ENCODE data around the gene FOXN3. TPM values are rescaled to one million over a fixed set of nuclear protein-coding genes. Genes with fewer than 3 reads are reported as not detected.

Gene FOXN3
- total RNA-seq, 1 donor from 2014 or later, result 40.7 TPM

DNA sequence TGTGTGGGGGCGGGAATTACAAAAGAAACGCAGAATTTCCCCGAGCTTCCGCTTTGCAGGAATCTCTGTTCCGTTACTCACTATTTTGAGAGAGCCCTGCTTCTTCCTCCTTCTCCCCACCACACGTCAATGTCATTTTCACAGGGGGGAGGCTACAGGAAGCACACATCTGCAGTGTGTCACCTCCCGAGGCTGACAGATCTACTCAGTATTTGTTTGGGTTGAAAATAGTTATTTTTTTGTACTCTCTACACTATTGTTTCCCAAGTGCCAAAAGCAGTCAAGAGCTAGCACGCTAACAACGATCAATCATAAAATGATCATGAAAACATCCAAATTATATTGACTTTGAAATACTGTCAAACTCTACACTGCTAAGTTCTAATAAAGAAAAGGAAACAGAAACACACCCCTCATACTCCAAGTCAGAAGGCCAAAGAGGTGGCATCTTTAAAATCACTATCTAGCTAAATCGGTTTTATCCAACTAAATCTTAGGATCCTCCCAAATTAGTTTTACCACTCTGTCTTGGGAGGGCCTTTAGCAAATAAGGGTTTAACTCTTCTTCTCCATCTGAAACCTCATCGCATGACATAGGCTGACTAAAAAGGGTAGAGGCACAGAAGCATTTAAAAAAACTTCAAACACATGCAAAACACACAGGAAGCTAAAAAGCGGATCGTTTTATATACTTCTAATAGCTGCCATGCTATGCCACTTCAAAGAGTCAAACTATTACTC, 51.8 kb downstream of the FOXN3 start:
- no peak for DNase-seq (ENCODE audit: extremely low read depth, low read depth, low spot score)

DNA sequence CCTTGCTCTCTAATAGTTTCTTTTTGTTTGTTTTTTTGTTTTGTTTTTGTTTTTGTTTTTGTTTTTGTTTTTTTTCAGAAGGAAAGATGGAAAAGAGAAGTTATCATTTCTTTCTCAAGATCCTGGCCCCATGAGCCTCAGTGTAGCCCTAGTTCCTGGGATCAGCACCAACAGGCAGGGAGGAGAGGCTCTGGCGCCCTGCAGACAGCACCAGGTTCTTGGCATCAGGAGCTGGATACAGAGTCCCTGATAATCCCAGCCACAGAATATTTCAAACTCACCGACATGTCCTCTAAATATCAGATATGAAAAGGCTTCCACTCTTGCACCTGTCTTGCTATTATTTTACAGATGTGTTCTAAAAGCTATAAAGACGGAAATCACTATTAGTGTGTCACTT, 52.7 kb downstream of the FOXN3 start:
- DNase-seq (ENCODE audit: extremely low read depth, low read depth, low spot score), result no peak

DNA sequence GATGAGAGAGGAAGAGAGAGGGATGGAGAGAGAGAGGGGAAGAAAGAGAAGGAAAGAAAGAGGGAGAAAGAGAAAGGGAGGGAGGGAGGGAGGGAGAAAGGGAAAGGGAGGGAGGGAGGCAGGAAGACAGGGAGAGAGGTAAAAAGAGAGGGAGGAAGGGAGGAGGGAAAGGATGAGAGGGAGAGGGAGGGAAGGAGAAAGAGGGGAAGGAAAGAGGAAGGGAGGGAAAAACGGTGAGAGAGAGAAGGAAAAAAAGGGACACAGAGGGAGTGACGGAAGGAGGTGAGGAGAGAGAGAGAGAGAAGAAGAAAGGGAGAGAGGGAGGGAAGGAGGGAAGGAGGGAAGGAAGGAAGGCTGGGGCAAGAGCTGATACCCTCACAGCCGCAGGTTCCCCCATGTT, 56.8 kb downstream of the FOXN3 start:
- DNase-seq (ENCODE audit: extremely low read depth, low read depth, low spot score), result no peak

DNA sequence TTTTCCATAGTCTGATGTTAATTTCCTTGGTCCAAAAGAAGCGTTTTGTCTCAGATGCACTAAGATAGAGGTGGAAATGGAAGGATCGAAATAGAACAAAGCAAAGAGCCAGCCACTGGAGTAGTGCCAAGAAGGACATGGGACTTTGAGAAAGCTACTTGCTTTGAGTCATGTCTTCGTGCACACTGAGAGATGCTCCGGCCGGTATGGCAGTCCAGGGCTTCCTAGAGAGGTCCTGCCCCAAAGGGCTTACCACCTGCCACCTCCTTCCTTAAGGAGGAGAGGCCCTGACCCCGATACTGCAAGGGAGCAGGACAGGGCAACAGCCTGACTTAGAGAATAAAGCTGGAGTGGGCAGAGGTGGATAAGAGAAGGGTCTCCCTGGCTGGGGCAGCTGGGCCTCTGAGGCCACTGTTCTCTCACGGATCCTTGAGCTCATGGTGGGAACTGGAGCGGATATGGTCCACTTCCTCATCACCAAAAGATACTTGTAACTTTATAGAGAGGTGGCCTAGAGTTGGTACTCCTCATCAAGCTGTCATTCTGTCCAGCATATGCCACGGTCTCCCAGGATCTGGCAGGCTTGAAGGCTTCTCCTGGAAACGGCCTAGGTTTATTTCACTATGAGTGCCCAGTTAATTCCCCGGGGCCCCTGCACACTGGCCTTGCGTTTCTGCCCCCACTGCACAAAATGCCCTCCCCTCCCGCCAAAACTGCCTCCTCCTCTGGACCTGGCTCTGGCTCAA, 57.4 kb downstream of the FOXN3 start:
- DNase-seq (ENCODE audit: extremely low read depth, low read depth, low spot score), result no peak

DNA sequence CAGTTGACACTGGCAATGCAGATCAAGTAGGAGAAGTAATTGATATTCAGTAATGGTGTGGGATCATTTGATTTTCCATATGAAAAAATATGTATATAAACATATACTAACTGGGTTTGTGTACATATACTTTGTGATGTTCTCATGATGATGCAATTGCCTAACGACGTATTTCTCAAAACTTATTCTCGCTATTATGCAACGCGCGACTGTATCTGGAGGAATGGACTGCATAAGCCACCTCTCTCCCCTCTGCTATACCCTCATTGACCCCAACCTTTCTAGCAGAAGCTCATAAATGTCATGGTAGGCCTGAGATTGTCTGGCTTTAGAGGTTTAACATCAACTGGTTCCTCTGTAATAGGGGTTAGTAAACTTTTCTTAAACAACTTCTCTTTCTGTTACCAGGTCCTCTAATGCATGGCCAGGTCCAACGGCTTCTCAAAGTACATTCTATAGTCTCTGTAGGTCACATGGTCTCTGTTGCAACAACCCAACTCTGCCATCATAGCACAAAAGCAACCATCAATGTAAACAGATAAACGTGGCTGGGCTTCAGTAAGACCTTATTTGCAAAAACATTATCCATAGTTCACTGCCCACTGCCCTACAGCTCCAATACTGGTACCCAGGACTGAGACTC, 59.3 kb downstream of the FOXN3 start:
- DNase-seq (ENCODE audit: extremely low read depth, low read depth, low spot score), result no peak

DNA sequence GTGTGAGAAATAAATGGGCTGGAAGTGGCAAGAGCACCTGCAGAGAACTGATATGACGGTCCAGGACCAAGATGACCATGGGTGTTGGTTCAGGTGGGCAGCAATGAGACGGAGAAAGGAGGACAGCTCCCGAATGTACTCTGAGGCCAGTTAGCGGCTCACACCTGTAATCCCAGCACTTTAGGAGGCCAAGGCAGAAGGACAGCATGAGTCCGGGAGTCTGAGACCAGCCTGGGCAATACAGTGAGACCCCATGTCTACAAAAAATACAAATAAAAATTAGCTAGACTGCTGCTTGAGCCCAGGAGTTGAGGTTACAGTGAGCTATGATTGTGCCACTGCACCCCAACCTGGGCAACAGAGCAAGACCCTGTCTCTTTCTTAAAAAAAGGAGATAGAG, 60.1 kb downstream of the FOXN3 start:
- DNase-seq (ENCODE audit: extremely low read depth, low read depth, low spot score), result no peak

DNA sequence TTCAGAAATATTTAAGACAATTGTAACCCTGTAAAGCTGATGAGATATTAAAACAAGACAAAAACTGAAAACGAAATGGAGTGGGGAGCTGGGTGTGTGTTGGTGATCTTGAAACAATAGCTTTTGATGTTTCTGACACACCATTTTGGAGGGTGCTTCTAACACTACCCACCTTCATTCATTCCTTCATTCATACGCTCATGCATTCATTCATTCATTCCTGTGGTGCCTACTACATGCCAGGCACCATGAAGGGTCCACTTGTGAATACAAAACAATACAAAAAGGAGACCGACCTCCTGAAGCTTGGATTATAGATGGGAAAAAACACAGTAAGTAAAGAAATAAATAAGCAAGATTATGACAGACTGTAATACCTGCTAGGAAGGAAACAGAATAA, 60.5 kb downstream of the FOXN3 start:
- no peak for DNase-seq (ENCODE audit: extremely low read depth, low read depth, low spot score)

DNA sequence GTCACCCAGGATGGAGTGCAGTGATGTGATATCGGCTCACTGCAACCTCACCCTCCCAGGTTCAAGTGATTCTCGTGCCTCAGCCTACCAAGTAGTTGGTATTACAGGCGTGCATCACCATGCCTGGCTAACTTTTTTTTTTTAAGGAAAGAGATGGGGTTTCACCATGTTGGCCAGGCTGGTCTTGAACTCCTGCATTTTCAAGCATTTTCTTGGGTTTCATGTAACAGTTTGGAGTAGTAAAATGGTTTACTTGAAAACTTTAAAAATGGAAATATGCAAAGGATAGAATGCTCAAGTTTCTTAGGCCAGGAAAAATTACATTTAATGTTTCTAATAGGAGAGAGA, 63.3 kb downstream of the FOXN3 start:
- no peak for DNase-seq (ENCODE audit: extremely low read depth, low read depth, low spot score)

DNA sequence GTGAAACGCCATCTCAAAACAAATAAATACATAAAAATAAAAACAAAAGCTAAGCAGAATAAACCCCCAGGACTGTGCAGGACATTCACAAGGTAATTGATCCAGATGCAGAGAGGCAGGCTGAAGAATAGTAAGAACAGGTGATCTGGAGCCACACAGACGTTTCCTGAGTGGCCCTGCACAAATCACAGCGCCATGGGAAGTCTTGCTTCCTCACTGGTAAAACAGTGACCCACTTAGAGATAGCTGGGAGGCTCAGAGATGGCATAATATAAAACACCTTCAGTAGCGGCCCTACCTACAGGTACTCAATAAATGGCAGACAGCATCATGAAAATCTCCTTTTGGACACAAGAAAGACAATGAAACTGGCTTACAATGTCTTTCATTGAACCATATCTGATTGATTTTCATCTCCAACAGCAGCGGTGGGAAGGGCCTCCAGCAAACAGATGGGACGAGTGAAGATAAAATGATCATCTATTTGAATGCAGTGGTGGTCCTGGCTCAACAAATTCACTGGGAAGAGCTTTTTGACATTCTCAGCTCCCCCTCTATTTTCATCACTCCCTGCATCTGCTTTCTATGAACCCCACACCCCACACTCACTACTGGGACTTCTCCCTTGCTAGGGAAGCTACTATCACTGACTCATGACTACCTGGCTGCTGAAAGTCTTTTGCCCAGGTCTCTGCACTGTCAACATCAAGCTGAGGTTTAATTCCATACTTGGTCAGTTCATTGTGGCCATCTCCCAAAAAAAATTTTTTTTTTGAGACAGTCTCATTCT, 63.9 kb downstream of the FOXN3 start:
- DNase-seq (ENCODE audit: extremely low read depth, low read depth, low spot score), result no peak

DNA sequence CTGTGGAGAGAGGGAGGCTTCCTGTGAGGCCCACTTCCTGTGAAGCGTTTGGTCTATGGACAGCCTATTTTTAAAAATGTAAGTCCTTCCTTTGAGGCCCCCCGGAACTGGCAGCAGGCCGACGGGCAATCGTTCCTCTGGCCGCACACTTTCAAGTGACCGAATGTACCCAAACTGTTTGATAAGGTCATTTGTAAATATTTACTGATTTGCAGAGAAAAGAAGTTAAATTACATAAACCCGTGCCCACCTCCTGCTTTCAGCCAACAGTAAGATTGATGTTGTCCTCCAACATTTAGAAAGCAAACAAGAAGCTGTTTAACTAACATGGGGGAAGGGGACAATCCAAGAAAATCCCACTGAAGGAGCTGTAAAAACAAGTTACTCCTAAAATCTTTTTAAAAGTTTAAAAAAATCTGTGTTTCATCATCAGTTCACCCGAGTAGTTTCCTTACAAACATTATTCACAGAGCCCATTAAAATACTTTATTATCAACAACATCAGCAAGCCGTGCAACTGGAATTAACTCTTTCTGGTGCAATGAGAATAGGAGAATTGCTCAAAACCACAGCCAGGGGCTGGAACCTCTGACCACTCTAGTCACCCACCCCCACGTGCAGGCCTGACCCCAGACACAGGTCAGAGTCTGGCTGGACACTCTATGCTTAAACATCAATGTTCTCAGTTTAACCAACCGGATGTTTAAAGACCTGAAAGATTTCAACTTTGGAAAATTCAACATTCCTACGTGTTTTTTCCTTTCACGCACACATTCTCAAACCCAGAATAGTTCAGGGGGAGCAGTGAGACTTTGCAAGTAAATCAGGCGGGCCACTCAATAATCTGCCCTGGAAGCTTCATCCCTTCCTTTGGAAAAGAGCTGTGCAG, 65.3 kb downstream of the FOXN3 start:
- no peak for DNase-seq (ENCODE audit: extremely low read depth, low read depth, low spot score)

DNA sequence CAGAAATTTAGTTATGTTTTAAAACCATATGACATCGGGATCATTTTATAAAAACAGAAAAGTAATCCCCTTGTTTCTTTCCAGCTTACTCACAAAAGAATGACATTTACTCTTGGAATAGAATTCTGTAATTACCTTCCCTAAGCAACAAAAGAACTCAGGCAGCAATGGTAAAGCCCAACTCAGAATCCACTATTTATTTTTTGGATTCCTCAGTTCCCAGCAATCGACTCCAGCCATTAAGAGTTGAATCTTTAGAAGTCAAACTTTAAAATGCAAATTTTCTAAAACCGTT, 65.9 kb downstream of the FOXN3 start:
- no peak for DNase-seq (ENCODE audit: extremely low read depth, low read depth, low spot score)

DNA sequence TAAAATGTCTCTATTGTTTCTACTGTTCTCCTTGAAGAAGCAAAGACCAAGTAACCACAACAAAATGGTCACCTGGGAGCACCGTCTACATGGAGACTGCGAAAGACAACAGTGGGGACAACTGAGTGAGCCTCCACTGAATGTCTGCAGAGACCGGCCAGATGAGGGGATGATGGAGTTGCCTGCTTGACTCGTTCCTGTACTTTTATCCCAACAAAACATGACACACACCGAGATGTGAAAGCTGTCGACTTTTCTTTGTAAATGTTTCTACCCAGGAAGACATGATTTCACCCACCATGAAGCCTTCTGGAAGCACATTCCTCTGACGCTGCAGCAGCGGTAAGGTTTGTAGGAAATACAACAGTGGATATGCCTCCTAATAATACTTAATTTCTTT, 66.9 kb downstream of the FOXN3 start:
- DNase-seq (ENCODE audit: extremely low read depth, low read depth, low spot score), result no peak

DNA sequence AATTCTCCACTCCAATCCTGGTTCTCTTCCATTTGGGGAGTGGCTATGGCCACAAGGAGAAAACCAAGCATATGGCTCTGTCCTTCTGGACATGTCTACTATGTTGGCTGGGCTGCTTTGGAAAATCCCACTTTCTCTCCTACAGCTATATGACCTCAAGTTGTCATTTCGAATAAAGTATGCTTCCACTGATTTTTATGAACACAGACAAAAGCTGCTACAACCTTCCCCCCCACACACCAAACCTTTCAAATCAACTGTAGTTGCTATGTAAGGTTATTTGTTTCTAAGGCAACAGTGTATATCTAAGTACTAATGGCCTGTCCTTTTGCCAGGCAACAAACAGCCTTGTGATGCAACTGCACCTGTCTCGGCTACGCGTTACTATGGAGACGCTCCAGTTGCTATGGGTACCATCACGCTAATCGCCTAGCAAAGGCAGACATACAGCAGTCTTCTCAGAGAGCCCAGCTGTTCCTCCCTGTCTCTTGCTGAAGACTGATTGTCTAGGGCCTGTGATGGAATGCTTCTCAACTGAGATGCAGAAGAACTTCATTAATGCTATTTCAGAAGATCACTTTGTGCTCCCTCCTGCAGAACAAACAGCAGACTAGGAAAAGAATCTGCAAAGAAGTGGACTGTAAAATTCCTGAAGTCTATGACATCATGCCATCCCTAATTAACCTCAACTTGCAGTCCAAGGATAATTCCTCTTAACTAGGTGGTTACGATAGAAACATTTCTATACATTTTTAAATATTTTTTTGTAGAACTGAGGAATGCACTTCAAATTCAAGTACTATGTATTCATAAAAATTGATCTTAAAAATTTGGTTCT, 67.6 kb downstream of the FOXN3 start:
- DNase-seq (ENCODE audit: extremely low read depth, low read depth, low spot score), result no peak

DNA sequence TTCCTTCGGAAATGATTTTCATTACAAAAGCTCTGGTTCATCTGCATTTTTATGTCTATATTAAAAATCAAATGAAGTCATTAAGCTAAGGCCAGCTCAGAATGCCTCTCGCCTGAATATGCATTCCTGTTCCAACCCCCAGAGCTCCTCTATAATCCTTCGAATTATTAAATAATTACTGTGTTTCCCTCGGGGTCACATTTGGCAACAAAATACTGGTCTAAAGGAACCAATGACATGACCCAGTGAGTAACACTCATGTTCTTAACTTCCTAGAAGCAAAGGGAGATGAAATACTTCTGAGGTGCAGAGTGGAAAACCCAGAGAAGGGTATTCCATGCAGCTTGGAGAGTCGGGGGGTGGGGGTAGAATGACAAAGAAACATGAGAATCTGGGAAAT, 68.3 kb downstream of the FOXN3 start:
- no peak for DNase-seq (ENCODE audit: extremely low read depth, low read depth, low spot score)

DNA sequence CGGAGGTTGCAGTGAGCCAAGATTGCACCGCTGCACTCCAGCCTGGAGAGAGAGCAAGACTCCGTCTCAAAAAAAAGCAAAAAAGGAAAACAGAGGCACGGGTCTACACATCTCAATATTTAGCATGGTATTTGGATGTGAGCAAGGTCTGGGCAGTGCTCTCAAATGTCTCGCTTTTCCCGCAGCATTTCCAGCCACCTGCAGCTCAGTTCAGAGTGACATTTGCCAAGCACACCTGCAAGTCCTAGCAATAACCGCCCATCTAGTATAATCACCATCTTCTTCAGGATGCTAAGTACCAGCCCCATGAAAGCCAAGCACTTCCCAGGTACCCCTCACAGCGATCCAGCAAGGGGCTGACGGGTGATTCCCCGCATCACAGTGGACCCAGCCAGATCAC, 69.1 kb downstream of the FOXN3 start:
- no peak for DNase-seq (ENCODE audit: extremely low read depth, low read depth, low spot score)

DNA sequence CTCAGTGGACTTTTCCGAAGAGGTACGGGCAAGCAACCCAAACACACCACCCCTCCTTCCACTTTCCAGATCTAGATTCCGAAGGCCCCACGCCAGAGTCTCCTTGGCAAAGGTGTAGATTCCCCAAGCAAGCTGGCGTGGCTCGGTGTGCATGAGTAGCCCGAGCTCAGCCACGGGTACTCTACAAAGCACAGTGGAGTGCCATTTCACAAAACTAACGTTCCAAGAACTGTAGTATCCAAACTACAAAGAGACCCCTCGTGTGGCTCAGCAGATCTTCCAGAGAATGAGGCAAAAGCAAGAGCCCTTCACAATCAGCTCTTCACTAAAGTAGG, 72.1 kb downstream of the FOXN3 start:
- no peak for DNase-seq (ENCODE audit: extremely low read depth, low read depth, low spot score)

DNA sequence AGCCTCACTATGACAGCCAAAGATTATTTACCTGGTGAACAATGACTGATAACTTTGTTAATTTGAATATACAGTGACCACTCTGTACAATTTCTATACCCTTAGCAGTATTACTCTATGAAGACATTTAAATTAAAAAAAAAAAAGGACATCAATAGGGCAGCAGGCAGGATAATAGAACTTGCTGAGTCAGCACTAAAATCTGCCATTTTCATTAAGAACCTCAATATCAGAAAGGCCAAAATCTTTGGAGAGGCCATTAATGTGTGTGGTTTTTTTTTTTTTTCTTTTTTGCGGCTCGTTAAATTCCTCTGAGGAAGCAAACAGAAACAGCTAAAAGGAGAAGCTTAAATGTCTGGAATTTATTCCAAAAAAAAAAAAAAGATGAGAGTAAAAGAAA, 73.7 kb downstream of the FOXN3 start:
- no peak for DNase-seq (ENCODE audit: extremely low read depth, low read depth, low spot score)

DNA sequence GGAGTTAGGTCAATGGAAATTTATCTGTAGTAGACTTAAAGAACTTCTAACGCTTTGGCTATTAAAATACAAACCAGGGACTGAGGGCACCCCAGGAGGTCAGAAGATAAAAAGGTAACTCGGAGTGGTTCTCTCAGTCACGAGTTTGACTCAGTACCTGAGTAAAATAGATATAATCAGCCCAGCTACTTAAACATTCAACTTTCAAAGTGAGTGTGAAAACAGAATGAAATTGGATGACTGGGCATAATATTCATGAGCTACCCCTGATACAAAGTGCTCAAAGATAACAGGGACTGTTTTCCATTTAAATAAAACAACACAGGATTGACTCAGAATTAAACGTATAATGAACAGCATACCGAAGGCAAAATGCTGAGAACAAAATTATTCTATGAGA, 75.0 kb downstream of the FOXN3 start:
- no peak for DNase-seq (ENCODE audit: extremely low read depth, low read depth, low spot score)

DNA sequence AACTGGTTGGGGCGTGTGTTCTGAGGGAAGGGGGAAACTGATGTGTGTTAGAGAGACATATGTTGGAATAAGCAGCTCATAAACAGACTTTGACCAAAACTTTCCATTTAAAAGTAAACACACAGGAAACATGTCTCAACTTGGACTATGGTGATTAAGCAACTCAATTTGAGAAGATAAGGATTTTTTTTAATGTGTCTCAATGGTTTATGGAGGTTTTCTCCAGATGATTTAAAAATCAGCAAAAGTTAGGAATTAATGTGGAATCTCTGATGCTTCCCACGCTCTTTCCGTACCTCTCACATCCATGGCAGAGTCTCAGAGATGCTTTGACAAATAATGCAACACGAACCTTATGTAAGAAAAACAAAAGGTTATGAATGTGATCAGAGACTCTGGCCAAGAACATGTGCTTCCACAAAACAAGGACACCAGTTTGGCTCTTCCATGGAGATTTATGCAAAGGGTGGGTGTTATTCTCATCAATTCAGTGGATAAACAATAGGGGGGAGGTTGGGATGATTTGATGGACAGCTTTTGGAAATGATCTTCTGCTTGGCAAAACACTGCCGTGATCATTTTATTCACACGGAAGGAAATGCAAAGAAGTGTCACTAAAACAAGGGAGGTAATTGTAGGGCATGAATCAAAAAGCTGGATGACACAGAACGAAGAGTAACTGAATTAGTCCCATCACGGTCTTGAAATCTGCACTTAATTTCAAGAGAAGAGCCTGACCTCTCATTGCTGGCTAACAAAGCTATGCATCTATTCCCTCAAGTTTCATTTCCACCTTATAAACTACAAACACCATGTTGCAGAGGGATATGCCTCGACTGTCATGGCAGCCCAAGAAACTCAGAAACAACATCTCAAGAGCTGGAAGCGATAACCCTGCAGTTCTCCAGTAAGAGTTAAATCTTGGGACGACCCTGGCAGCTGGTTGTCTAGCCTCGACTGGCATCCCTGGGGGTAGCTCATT, 76.5 kb downstream of the FOXN3 start:
- DNase-seq (ENCODE audit: extremely low read depth, low read depth, low spot score), result no peak
